GM21529 (cell line): ENCODE measurements around the gene LAPTM4A.
"Not testable (repeated sequence)": the region's sequence is repeated elsewhere in the genome, so short reads cannot be mapped to it uniquely, and the experiment has no call there.

Experiments used
- ATAC-seq: cut with Tn5 transposase; IDR thresholded peaks from one replicate; pipeline ENCODE4 v1.9.1; 2021; ENCODE audit not compliant: unreplicated experiment

Gene LAPTM4A

DNA sequence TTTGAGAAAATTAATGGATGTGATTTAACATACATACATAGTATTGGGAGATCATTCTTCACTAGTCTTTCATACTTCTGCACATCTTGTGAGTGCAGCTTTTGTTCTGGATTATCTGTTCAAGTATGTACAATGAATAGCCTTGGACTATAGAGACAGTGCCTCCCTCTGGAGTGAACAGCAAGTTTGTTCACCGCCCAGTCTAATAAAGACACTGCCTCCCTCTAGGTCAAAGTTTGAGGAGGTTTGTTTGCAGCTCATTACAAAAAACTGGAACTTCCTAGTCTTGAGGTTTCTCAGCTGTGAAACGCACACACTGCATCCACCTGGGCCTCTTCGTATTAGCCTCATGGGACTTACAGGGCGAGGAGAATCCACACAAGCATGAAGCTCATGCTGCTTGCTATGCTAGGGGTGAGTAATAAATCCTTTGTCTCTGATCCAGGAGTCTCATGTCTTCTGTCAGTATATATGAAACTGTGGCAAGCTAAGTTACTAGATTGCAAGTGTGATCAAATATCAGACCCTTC is 26.0 kb upstream of the LAPTM4A start:
- ATAC-seq: no peak

DNA sequence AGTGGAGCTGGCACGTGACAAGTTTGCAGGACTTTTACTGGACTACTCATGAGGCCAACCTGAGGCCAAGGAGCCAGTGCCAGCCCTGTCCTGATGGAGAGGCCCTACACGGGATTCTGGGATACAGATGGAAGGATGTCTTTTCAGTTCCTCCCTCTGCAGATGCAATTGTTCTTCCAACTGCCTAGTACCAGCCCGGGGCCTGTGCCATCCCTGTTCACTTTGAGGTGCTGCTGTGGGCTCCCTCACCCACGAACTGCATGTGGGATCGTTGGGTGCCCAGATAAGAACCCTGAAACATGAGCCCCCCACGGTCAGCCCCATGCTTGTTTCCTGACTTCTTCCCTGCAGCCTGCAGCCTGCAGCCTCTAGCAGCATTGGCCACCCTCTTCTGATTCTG is 25.3 kb upstream of the LAPTM4A start:
- no peak for ATAC-seq

DNA sequence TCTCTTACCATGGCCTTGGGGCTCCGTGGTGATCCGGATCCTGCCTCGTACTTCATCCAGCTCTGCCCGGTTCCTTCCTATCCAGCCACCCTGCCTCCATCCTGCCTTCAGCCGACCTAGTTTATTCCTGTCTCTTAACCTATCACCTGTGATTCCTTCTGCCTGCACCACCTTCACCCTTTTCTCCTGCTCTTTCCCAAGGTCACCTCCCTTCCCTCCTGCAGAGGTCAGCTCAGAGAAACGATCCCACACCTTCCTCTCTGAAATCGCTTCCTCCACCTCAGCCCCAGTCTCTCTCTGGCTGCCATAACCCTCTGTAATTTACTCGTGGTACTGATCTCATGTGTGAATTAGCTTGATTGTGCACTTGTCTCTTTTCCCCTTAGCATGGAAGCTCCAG is 23.5 kb upstream of the LAPTM4A start:
- ATAC-seq: no peak

DNA sequence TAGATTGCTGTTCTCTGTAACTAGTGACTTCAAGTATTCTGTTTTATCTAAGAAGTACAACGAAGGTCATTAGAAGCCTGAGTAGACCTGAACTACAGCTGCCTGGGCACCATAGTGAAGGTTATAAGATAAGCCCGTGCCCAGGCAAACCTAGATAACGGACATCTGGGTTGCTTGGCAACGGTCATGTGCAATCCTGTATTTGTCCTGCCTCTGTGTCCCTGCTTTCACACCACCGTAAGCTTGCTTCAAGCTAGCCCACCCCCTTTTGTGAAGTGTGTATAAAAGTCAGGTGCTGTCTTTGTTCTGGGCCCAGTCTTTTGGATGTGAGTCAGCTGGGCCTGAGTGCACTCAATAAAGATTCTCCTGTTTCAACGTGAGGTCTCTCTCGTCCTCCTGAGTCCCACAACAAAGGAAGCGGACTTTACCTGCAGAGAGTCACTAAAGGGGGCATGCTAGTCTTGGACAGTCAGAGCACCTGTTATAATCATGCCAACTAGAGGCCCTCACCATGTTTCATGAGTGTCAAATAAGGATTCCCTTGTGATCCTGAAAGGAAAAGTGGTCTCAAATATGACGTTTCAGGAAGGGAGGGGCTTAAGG is 22.7 kb upstream of the LAPTM4A start:
- ATAC-seq: not testable (repeated sequence)

DNA sequence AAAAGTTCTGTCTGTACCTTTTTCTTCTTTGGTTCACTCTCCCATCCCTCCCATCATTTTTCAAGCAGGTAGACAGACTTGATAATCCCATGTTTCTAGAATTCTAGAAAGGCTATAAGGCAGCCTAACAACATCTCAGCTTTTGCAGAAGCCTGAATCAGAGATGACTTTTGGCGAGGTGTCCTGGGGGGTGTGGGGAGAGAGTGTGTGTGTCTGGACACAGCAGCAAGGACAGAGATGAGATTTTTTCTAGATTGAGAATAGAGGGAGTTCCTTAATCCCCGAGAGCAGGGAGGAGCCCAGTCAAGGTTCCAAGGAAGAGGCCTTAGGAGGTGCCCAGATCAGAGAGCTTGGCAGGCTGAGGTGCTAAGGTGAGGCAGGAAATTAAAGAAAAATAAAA is 22.0 kb upstream of the LAPTM4A start:
- ATAC-seq: no peak

DNA sequence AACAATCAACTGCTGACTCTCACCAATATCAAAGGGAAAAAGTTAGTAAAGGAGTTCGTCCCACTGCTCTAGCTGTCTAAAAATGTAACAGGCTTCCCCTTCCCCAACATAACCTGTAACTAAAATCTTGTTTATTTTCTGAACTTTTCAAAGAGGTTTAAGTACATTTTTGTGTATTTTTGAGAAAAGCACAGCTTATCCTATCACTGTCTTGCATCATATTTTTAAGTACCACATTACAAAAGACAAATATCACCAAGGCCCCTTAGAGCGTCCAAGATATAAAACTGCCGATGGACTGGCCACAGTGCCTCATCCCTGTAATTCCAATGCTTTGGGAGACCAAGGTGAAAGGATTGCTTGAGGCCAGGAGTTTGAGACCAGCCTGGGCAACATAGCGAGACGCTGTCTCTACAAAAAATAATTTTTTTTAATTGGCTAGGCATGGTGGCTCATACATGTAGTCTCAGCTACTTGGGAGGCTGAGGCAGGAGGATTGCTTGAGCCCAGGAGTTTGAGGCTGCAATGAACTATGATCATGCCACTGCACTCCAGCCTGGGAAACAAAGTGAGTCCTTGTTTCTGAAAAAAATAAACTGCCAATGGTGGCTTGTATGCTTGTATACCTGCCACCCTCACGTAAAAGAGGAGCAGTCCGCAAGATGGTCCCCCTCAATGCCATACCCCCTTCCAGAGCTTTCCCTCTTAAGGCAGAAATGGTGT is 21.2 kb upstream of the LAPTM4A start:
- ATAC-seq: no peak

DNA sequence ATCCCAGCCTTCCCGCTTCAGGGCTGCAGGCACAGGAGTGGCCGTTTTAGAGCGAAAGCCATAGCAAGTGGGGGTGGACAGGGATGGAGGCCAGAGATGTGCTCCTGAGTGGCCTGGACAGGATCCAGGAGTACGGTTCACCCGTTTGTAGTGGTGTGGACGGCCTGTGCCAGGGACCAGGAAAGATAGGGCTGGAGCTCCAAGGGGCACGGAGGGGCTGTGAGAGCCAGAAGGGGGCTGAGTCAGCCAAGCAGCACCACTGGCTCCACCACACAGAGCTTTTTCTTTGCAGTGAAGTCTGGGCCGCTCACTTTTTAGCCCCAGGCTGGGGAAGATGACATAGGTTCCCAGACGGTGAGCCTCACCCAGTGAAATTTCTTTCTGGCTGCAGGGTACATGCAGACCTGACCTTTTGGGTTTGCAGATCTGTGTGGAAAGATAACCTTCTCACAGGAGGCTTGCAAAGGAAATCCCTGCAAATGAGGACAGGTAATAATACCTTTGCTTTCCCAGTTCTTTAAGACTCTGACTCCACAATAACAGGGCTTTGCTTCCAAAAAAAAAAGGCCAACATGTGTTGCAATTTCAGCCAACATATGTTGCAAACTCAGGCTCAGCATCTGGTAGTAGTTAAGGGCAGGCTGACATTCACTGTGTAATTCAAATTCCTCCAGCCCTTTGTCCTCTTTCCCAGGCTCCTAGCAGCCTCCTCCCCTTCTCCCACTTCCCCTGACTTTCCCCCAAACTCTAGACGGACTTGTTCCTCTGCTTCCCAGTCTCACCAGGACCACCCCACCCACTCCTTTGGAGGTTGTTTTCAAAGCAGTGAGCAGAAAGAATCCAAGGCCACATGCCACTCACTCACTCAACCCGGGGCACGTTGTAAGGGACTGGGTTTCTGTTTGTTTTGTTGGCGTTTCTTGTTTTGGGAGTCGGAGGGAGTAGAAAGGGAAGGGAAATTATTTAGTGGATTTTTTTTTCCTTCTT is 20.3 kb upstream of the LAPTM4A start:
- no peak for ATAC-seq

DNA sequence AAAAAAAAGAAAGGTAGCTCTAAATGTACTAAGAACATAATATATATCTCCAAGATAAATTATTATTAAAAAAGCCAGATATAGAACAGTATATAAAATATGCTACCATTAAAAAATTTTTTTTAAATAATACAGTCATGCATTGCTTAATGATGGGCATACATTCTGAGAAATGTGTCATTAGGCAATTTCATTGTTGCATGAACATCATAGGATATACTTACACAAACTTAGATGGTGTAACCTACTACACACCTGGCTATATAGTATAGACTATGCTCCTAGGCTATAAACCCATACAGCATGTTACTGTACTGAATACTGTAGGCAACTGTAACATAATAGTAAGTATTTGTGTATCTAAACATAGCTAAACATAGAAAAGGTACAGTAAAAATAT is 18.3 kb upstream of the LAPTM4A start:
- ATAC-seq: no peak

DNA sequence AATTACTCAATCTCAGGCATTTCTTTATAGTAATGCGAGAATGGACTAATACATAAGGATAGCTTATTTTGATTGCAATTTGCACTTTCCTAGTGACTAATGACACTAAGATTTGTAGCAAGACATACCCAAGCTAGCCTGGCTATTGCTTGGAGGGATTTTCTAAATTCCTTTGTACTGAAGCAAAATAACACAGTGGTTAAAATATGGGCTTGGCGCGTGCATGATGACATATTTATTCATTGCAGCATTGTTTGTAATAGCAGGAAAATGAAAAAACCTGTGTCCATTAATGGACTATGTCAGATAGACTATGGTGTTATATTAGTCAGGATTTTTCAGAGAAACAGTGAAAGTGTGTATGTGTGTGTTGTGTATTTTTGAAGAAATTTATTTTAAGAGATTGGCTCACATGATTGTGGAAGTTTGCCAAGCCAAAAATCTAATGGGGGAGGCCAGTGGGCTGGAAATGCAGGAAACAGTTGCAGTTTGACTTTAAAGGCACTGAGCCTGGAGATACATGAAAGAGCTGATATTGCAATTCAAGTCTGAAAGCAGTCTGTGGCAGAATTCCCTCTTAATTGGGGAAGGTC is 16.7 kb upstream of the LAPTM4A start:
- ATAC-seq: no peak

DNA sequence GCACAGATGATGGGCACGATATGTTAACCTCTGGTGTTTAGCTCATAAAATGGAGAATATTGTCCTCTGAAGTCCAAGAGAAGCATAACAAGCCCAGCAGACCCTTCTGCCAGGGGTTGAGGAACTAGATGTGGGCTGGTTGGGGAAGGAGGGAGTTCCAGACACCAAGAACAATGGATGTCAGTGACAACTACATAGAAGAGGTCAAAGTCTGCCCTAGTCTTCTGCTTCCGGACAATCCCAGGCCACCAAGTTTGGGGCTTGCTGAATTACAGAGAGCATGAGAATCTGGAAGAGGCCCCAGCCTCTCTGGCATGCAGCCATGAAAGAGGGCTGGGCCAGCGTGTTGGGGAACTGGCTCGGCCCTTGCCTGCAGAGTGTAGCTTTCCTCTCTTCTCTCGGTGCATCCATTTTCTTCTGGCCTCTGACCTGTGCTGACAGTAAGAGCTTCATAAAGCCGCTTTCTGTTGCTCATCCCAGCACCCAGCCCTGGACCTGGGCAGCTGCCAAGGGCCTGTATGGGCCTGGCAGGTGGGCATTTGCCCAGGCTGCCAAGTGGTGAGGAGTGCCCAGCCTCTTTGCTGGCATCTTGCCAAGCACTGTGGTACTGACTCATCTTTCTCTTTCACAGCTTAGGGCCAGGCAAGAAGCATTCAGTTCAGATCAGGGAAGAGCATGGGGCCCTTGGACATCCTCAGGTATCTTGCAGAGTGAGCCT is 14.6 kb upstream of the LAPTM4A start:
- ATAC-seq: no peak

DNA sequence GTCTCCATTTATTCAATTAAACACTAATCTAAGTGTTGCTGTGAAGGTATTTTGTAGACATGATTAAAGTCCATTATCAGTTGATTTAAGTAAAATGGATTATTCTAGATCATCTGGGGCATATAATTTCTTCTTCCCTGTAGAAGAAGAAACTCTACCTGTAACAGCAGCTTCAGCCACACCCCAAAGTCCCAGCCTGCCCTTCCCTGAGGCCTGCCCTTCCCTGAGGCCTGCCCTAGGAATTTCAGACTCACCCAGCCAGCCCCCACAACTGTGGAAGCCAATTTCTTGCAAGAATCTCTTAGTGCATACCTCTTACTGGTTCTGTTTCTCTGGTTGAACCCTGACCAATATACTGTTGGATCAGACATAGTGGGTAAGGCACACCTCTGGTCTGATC is 13.4 kb upstream of the LAPTM4A start:
- no peak for ATAC-seq

DNA sequence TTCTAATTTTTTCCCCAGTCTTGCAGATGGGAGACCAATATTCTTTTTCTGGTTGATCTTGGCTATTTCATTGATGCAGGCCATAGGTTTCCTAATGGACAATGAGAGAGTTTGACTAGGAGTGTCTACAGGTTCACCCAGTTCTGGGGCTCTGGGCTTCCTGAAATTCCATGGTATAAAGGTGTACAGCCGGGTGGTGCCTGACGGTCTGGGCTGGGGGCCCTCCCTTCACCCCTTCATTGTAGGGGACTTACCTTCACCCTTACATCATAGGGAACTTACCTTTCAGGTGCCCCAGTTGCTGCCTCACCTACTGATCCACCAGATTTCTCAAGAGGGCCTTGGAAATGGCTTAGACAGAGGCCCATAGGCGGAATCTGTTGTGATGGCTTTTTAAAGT is 13.0 kb upstream of the LAPTM4A start:
- ATAC-seq: no peak

DNA sequence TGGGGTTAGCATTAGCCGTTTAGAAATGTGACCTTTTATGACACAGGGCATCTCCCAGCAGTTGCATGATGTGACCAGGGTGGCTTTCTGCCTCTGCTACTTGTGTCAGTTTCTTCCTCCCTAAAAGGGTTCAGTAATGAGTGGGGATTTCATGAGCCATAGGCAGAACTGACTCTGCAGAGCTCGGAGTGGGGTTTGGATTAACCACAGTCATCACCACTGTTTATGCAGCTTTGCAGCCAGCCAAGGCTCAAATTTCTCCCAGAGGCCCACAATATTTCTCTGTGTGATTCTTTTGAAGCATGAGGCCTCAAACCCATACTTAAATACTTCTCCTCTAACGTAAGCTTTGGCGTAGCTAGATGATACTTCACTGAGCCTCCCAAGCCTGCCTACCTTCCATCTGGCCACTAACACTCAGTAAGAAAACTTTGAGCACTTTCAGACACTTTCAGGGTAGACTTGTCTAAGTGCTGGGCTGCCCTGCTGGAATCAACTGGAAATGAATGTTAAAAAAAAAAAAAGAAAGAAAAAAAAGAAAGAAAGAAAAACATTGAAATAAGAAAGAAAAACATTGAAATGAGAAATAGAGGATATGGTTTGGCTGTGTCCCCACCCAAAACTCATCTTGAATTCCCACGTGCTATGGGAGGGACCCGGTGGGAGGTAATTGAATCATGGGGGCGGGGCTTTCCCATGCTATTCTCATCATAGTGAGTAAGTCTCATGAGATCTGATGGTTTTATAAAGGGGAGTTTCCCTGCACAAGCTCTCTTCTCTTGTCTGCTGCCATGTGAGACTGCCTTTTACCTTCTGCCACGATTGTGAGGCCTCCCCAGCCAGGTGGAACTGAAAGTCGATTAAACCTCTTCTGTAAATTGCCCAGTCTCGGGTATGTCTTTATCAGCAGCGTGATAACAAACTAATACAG is 11.5 kb upstream of the LAPTM4A start:
- ATAC-seq: no peak

DNA sequence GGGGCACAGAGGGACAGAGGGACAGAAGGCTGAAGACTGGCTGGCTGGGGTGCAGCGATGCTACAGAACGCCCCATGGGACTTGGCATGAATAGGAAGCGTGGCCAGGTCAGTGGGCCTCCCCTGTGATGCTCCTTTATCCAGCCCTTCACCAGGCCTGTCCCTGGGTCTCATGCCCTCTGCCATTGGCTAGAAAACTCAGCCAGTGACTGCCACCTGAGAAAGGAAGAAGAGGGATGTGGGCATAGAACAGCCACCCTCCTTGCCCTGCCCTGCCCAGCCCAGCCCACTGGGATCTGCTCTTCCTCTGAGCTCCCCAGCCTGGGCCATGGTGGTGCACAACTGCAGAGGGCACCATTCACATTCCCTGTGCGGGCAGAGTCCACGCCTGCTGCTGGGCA is 10.5 kb upstream of the LAPTM4A start:
- no peak for ATAC-seq

DNA sequence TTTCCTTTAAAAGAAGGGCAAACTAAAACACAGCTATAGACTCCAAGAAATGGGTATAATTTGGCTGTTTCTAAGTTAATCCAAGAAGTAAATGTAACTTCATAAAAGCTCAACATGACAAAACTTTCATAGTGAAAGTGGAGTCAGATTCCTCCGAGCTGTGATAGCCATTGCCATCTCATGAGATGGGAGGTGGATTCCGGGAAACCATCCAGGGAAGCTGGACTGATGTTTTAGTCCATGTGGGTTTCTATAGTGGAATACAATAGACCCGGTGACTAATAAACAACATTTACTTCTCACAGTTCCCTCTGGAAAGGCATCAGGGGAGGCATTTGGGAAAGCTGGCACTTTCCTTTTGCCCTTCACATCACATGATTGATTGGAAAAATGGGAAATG is 10.0 kb upstream of the LAPTM4A start:
- ATAC-seq: no peak

DNA sequence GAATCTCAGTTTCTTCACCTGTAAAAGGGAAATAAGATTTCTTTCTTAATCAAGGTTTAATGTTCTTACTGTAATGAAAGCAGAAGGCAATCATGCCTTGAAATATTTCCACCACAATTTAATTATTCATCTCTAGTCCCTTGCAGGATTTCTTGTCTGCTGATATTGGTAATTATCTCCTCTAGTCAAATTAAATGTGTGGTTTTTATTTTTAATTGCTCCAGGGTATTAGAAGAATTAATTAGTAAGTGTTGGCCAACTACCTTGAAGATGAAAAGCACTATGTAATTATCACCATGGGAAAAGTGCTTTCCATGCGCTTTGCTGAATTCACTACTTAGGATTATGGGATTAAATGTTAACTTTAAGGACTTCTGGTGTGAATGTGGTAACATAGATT is 8.7 kb upstream of the LAPTM4A start:
- no peak for ATAC-seq

DNA sequence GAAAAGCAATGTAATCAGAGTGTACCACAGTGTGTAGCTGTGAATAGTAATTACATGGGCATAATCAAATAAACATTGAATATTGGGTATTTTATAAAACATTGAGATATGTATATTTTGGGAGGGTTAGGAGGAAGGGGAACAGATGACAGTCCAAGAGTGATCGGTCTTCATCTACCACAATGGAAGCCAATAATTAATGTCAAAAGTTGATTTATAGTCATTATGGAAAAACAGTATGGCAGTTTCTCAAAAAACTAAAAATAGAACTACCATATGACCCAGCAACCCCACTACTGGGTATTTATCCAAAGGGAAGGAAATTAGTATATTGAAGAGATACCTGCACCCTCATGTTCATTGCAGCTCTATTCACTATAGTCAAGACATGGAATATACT is 5.8 kb upstream of the LAPTM4A start:
- no peak for ATAC-seq

DNA sequence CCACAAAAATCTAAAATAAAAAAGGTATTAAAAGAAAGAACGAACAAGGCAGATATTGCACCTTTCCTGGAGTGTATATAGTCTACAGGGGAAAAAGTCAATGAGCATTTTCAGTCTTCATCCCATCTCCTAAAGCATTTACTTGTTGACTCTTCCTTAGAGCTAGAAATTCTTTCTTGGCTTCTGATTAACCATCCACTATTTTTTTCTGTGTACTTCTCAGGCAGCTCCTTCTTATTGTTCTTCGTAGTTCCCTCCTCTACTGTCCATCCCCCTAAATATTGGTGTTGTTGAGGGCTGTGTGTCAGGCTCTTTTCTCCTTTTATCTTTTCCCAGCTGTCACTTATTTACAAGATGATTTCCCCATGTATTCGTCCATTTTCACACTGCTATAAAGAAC is 3.5 kb upstream of the LAPTM4A start:
- ATAC-seq: no peak

DNA sequence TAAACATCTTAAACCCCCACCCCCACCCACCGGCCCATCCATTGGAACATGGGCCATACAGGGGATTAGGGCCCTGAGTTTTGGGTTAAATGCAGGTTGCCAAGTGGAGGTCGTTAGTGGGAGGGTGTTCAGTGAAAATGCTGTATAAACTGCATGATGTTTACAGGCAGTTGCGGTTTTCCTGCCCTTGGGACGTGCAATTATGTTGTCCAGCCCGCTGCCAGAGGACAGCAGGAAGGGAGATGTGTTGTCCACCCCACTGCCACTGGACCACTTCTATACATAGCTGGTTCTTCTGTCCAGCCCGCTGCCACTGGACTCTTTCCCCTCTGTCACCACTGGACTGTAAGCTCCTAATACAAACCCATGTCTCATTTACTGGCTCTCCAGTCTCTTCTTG is 2.7 kb upstream of the LAPTM4A start:
- ATAC-seq: no peak
